ENCODE results near the gene BLID. TPM values are rescaled to one million over a fixed set of nuclear protein-coding genes. Genes with fewer than 3 reads are reported as not detected.

Gene BLID, protein sequence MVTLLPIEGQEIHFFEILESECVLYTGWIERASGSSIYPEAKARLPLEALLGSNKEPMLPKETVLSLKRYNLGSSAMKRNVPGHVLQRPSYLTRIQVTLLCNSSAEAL
- 5.1 and 5.2 TPM in 2 replicates for total RNA-seq

DNA sequence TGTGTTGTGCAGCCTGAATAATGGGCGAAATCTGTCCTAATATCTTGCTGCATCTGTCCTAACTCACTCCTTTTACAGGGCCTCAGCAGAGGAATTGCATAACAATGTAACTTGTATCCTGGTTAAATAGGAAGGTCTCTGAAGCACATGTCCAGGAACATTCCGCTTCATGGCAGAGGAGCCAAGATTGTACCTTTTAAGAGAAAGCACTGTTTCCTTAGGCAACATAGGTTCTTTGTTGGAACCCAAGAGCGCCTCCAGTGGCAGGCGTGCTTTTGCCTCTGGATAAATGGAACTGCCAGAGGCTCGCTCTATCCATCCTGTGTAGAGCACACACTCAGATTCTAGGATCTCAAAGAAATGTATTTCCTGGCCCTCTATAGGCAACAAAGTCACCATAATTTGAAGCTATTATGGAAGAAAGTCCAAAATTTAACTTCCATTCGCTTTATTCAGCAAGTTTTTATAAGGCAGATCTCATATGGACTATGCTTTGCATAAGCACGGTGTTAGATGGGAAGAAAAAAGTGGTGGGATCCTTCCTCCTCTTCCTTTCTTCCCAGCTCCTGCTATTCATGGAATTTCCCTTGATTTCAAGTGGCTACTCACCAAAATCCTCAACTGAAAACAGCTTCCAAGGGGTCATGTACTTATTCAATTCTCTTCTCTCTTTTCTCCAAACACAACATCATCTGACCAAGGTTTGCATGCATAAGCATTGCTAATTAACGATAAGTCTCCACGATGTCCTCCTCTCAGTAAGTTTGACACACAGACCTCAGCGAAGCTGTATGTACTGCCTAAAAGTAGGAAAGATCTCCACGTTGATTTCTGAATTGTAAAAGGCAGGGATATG lies at the start of gene BLID:
Gene BLID (minus strand): TSS at position 692 of the 856 bp plus-strand sequence. CDS start 293 bp downstream, at position 399.

Small RNAs within 50 kb of the gene (small RNA-seq; reads per million reads assigned to genes)
- gene MIR100: 35,208 reads per million, percentile 100 among the genes with 10 or more reads in this experiment
- gene MIR125B1: 33.8 reads per million, percentile 97 among the genes with 10 or more reads in this experiment
- 80.9 reads per million, percentile 98 among the genes with 10 or more reads in this experiment for gene MIRLET7A2
